ENCODE measurements around the gene SUGP2. TPM values are rescaled to one million over a fixed set of nuclear protein-coding genes. Genes with fewer than 3 reads are reported as not detected.

SUGP2 gene
- total and polyA plus RNA-seq, 2 of the 13 experiments (the other 11 are each of a cell fraction or from before 2014, with no cell fraction given), result 40.6 to 57.7 TPM

DNA sequence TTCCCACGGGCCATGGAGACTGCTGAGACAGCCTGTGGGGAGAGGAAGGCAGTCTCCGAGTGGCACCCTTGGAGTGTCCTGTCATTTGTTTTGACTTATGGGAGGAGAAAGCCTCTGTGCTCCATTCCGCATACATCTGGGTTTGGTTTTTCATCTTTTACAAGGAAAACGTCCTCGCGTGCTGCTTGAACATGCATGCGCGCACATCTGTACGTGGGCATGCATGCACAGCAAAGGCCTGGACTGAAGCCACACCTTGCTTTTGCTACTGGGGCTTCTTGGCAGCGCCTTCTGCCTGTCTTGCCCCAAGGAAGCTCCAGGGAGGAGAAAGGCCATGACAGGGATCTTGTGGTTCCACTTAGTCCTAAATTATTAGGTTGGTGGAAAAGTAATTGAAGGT is 44.0 kb downstream of the SUGP2 start:
- Histone ChIP-seq H3K9ac (ENCODE audit: insufficient read depth, low read depth, low read length) (no peak overlapping the region), H2AFZ (ENCODE audit: low read length) (no peak overlapping the region), H3K36me3 (replicated peaks in 1 of 2; ENCODE audit: control insufficient read depth in 1 of 2, insufficient read depth in 2 of 2, low read length in 2 of 2) (peaks cover 7 to 18% of the 10 kb centered on the region in 2 experiments; a peak in 4 of 5 replicates), H3K4me2 (ENCODE audit: low read depth, low read length) (no peak overlapping the region), H3K9me3 (ENCODE audit: low read length) (no peaks in the 10 kb centered on the region), H3K79me2 (ENCODE audit: insufficient read depth, low read length) (no peaks in the 10 kb centered on the region), H3K4me1 (ENCODE audit: insufficient read depth, low read length) (peaks cover 10% of the 10 kb centered on the region), H3K27me3 (ENCODE audit: control insufficient read depth in 1 of 2, insufficient read depth in 2 of 2, low read length in 2 of 2) (peaks cover 0 to 15% of the 10 kb centered on the region in 2 experiments; a peak in 3 of 5 replicates), H3K27ac (ENCODE audit: extremely low read length, insufficient read depth, low read length) (no peak overlapping the region), H3K4me3 (replicated peaks in 1 of 3; ENCODE audit: insufficient read depth in 1 of 3, low read depth in 2 of 3, low read length in 3 of 3) (no peak overlapping the region), H4K20me1 (ENCODE audit: insufficient read depth, low read length) (no peaks in the 10 kb centered on the region)
- FAIRE-seq (no peak), ATAC-seq (no peak), DNase-seq (ENCODE audit: low spot score) (no peak)
- ChIA-PET CTCF (ENCODE audit: low intra/inter-chr PET ratio, low total read pairs) (no interaction called here), POLR2A (no interaction called here)
- WGBS (ENCODE audit: low lambda C conversion rate), result 88% methylated on average over 10 of the region's 10 CpGs
- intact Hi-C loops (cut with micrococcal nuclease; ENCODE audit: unreplicated experiment), result no loop called here
- TF ChIP-seq KLF13 (CRISPR knock-in tag; IDR thresholded peaks at IDR 0.05) (no peak), GABPB1 (CRISPR knock-in tag; IDR thresholded peaks at IDR 0.05) (no peak), ZSCAN20 (CRISPR knock-in tag; IDR thresholded peaks at IDR 0.05; ENCODE audit: borderline replicate concordance) (no peak), SP1 (IDR thresholded peaks at IDR 0.05) (no peak), SP1 (CRISPR knock-in tag; IDR thresholded peaks at IDR 0.05) (no peak)
- TF ChIP-seq, protein P1, sequence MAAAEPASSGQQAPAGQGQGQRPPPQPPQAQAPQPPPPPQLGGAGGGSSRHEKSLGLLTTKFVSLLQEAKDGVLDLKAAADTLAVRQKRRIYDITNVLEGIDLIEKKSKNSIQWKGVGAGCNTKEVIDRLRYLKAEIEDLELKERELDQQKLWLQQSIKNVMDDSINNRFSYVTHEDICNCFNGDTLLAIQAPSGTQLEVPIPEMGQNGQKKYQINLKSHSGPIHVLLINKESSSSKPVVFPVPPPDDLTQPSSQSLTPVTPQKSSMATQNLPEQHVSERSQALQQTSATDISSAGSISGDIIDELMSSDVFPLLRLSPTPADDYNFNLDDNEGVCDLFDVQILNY (CRISPR knock-in tag; conservative IDR thresholded peaks at IDR 0.05), result no peak
- TF ChIP-seq, protein P2, sequence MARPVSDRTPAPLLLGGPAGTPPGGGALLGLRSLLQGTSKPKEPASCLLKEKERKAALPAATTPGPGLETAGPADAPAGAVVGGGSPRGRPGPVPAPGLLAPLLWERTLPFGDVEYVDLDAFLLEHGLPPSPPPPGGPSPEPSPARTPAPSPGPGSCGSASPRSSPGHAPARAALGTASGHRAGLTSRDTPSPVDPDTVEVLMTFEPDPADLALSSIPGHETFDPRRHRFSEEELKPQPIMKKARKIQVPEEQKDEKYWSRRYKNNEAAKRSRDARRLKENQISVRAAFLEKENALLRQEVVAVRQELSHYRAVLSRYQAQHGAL (CRISPR knock-in tag; IDR thresholded peaks at IDR 0.05; ENCODE audit: not compliant biosample characterization), result no peak
- in situ Hi-C loops (cut with HindIII; ENCODE audit: extremely low pct_ligation_motif_present, low pct_unique_long_range_greater_than_20kb), result loop anchor here (5.0 to 10.0 kb wide), 3 partner anchors 47 to 95 kb away; partner anchors contain the start of genes CERS1 and HOMER3
- BruUV-seq (replicated peaks), result no TSS peak
